ENCODE measurements around the gene NSA2.

The NSA2 gene

DNA sequence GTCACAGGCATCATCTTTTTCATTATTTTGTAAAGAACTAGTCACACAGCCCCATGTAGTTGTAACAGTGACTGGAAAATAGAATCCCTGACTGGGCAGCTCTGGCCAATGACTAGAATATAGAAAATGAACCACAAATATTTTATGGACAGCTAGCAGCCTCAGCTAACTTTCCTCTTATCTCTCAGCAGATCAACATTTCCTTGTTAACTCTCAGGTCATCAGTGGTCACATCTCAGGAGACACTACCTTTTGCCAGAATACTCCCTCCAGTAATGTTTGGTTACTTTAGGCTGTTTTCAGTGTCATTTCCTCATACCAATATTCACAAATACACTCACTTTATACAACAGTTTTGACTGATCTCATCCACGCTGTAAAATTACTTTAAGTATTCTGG, 55.2 kb downstream of the NSA2 start:
- no peak for DNase-seq

DNA sequence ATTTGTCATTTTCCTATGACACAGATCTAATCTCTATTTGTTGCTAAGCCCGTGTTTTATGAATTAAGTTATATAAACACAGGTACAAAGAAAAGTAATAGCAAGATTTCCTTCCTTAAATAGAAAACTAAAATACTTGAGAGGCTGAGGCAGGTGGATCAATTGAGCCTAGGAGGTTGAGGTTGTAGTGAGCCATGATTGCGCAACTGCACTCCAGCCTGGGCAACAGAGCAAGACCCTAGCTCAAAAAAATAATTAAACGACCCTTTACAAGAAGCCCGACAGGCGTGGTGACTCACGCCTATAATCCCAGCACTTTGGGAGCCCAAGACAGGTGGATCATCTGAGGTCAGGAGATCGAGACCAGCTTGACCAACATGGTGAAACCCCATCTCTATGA, 62.4 kb downstream of the NSA2 start:
- no peak for DNase-seq

Measured in DMS79 (cell line).